ENCODE results near the gene PSMD2. TPM values are rescaled to one million over a fixed set of nuclear protein-coding genes. Genes with fewer than 3 reads are reported as not detected.

PSMD2 gene
- total RNA-seq, 1 experiment from 2014 or later, result 285 TPM

- Histone ChIP-seq H3K27me3 (replicated peaks; ENCODE audit: control insufficient read depth, insufficient read depth, low read length) (no peaks in the 10 kb centered on the region), H3K4me1 (peaks cover 6% of the 10 kb centered on the region; the same call in 1 of the 2 replicates), H3K9me3 (no peaks in the 10 kb centered on the region), H3K4me3 (ENCODE audit: low read depth, low read length) (no peak overlapping the region), H3K36me3 (ENCODE audit: control insufficient read depth, insufficient read depth, low read length) (no peaks in the 10 kb centered on the region)
- ChIA-PET POLR2A (no interaction called here), CTCF (interaction anchor here (1.1 kb wide), 1 partner anchor 50 kb away, joined by 3 read pairs; no protein-coding TSS in a partner anchor)
- Mint-ChIP-seq H3K27me3 (ENCODE audit: insufficient read depth, unreplicated experiment) (no peaks in the 10 kb centered on the region), H3K4me3 (ENCODE audit: unreplicated experiment) (no peak overlapping the region), H3K9me3 (ENCODE audit: unreplicated experiment) (no peaks in the 10 kb centered on the region), H3K4me1 (ENCODE audit: low read depth, unreplicated experiment) (no peaks in the 10 kb centered on the region), H3K36me3 (ENCODE audit: insufficient read depth, unreplicated experiment) (peaks cover 23% of the 10 kb centered on the region), H3K27ac (ENCODE audit: unreplicated experiment) (no peak overlapping the region)
- intact Hi-C loops (cut with micrococcal nuclease; ENCODE audit: unreplicated experiment), result no loop called here
- BruUV-seq (replicated peaks), result no TSS peak
- TF ChIP-seq, protein P1, sequence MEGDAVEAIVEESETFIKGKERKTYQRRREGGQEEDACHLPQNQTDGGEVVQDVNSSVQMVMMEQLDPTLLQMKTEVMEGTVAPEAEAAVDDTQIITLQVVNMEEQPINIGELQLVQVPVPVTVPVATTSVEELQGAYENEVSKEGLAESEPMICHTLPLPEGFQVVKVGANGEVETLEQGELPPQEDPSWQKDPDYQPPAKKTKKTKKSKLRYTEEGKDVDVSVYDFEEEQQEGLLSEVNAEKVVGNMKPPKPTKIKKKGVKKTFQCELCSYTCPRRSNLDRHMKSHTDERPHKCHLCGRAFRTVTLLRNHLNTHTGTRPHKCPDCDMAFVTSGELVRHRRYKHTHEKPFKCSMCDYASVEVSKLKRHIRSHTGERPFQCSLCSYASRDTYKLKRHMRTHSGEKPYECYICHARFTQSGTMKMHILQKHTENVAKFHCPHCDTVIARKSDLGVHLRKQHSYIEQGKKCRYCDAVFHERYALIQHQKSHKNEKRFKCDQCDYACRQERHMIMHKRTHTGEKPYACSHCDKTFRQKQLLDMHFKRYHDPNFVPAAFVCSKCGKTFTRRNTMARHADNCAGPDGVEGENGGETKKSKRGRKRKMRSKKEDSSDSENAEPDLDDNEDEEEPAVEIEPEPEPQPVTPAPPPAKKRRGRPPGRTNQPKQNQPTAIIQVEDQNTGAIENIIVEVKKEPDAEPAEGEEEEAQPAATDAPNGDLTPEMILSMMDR (IDR thresholded peaks at IDR 0.05; ENCODE audit: insufficient read depth in 1 of 2, low read depth in 1 of 2, low read length in 1 of 2, severe bottlenecking in 1 of 2, unreplicated experiment in 1 of 2), result no peak
- DNase-seq, result no peak
Observed at GRCh38 chr3:184295771-184296170, 3.3 kb upstream of the PSMD2 start.

DNA sequence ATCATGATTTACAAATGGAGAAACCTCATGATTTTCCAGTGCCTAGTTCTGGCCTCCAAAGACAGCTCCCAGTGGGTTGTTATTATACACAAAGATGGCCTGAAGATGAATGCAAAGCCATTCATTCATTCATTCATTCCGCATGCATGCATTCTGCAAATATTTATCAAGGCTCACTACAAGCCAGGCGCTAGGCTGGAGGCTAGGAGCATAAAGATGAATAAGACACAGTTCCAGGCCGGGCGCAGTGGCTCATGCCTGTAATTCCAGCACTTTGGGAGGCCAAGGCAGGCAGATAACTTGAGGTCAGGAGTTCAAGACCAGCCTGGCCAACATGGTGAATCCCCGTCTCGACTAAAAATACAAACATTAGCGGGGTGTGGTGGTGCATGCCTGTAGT, 2.4 kb upstream of the PSMD2 start:
- no peak for DNase-seq
- Histone ChIP-seq H3K27me3 (replicated peaks; ENCODE audit: control insufficient read depth, insufficient read depth, low read length) (no peaks in the 10 kb centered on the region), H3K4me3 (ENCODE audit: low read depth, low read length) (no peak overlapping the region), H3K4me1 (peaks cover 6% of the 10 kb centered on the region; the same call in 1 of the 2 replicates), H3K9me3 (no peaks in the 10 kb centered on the region), H3K36me3 (ENCODE audit: control insufficient read depth, insufficient read depth, low read length) (no peaks in the 10 kb centered on the region)
- BruUV-seq (replicated peaks), result no TSS peak
- H3K27ac Mint-ChIP-seq (ENCODE audit: unreplicated experiment), result no peak overlapping the region
- no peaks in the 10 kb centered on the region for H3K9me3 Mint-ChIP-seq (ENCODE audit: unreplicated experiment)
- ChIA-PET CTCF (no interaction called here), POLR2A (no interaction called here)
- H3K4me1 Mint-ChIP-seq (ENCODE audit: low read depth, unreplicated experiment), result no peaks in the 10 kb centered on the region
- no peak overlapping the region for H3K4me3 Mint-ChIP-seq (ENCODE audit: unreplicated experiment)
- TF ChIP-seq, protein P1 (IDR thresholded peaks at IDR 0.05; ENCODE audit: insufficient read depth in 1 of 2, low read depth in 1 of 2, low read length in 1 of 2, severe bottlenecking in 1 of 2, unreplicated experiment in 1 of 2), result no peak
- no peaks in the 10 kb centered on the region for H3K27me3 Mint-ChIP-seq (ENCODE audit: insufficient read depth, unreplicated experiment)
- intact Hi-C loops (cut with micrococcal nuclease; ENCODE audit: unreplicated experiment), result no loop called here
- H3K36me3 Mint-ChIP-seq (ENCODE audit: insufficient read depth, unreplicated experiment), result peaks cover 31% of the 10 kb centered on the region

DNA sequence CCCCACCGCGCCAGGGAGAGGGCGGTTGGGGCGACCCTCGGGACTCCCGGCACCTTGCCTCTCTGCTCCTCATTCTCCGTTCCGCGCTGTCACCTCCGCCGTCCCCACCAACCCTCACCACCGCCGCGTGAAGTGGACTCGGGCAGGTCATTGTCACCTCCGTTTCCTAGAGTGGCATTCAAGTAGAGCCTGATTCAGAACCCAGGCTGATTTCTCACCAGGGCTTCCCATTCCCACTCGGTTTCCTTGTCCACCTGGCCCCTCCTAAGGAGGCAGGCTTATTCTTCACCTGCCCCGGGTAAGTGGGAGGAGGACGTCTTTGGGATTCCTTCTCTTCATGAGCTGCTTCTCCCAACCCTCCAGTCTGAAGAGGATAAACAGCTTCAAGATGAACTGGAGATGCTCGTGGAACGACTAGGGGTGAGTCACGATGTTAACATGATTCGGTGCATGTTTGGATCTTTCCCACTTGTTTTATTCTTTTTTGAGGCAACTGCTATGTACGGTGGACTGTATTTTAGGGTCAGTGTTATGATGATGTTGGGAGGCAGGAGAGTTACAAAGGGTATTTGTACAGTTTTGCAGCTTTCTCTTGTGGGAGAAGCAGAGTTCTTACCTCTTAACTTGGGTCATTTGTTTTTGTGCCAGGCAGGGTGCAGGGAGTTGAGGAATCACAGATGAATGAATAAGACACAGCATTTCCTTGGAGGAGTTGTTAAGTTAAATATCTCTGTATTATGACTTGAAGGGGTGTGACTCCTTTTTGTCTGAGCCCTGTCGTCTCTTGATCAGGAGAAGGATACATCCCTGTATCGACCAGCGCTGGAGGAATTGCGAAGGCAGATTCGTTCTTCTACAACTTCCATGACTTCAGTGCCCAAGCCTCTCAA, 692 bp downstream of the PSMD2 start:
- DNase-seq, result no peak
- Histone ChIP-seq H3K9me3 (no peaks in the 10 kb centered on the region), H3K27me3 (replicated peaks; ENCODE audit: control insufficient read depth, insufficient read depth, low read length) (no peaks in the 10 kb centered on the region), H3K4me1 (peaks cover 6% of the 10 kb centered on the region; the same call in 1 of the 2 replicates), H3K36me3 (ENCODE audit: control insufficient read depth, insufficient read depth, low read length) (peaks cover 7% of the 10 kb centered on the region), H3K4me3 (ENCODE audit: low read depth, low read length) (peak overlapping the region; percentile 77)
- ChIA-PET POLR2A (no interaction called here), CTCF (interaction anchor here (0.6 kb wide), 1 partner anchor 404 kb away, joined by 12 read pairs; no protein-coding TSS in a partner anchor)
- Mint-ChIP-seq H3K27ac (ENCODE audit: unreplicated experiment) (peak overlapping the region; percentile 80), H3K36me3 (ENCODE audit: insufficient read depth, unreplicated experiment) (peaks cover 52% of the 10 kb centered on the region), H3K9me3 (ENCODE audit: unreplicated experiment) (no peaks in the 10 kb centered on the region), H3K27me3 (ENCODE audit: insufficient read depth, unreplicated experiment) (no peaks in the 10 kb centered on the region), H3K4me1 (ENCODE audit: low read depth, unreplicated experiment) (no peaks in the 10 kb centered on the region), H3K4me3 (ENCODE audit: unreplicated experiment) (peak overlapping the region; percentile 81)
- TSS peak; percentile 40 for BruUV-seq (replicated peaks)
- TF ChIP-seq, protein P1 (IDR thresholded peaks at IDR 0.05; ENCODE audit: insufficient read depth in 1 of 2, low read depth in 1 of 2, low read length in 1 of 2, severe bottlenecking in 1 of 2, unreplicated experiment in 1 of 2), result no peak
- intact Hi-C loops (cut with micrococcal nuclease; ENCODE audit: unreplicated experiment), result loop anchor here (1.0 to 2.0 kb wide), 2 partner anchors 15 to 125 kb away; partner anchors contain the start of genes AP2M1 and EIF4G1
